Measurements from ENCODE around the gene POLR1A. TPM values are rescaled to one million over a fixed set of nuclear protein-coding genes. Genes with fewer than 3 reads are reported as not detected.
"Not testable (repeated sequence)": the region's sequence is repeated elsewhere in the genome, so short reads cannot be mapped to it uniquely, and the experiment has no call there.

POLR1A gene
- total RNA-seq, 1 donor from 2014 or later, result 67.6 TPM

DNA sequence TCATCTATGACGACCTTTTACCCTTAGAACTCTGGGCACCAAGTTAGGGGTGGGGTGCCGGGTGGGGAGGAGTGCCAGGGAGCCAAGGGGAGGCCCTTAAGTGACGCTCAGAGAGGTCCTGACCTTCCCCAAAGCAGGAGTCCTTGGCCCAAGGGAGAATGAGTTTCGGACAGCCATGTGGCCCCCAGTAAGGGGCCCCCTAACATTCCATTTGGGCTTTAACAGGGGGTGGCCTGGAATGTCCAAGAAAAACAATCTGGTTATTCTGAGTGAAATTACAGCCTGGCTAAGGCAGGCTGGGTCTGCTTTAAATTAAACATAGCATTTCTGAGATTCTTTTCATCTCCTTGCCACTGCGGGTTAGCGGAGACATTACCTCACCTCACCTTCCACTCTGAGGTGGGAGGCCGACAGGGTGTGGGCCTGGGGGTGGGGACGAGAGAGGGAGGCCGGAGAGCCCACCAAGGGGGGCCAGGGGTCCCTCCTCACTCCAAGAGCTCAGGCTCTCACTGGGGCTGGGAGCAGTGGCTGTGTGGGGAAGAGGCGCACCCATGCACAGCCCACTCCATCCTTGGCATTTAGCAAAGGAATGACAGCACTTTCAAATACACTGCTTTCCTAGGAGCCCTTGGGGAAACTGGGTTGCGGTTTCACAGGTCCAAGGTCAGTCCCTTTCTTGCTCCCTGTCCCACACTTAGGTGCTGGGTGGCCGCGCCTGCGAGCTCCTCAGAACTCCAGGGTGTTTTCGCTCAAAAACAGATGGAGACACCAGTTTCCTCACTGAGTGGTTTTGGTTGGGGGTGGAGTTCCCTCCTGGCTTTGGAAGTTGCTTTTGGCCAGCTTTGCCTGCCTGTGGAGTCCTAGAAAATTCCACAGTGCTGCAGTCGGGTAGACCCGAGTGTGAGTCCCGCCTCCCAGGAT, 107.4 kb downstream of the POLR1A start:
- DNase-seq (ENCODE audit: low spot score), result no peak

DNA sequence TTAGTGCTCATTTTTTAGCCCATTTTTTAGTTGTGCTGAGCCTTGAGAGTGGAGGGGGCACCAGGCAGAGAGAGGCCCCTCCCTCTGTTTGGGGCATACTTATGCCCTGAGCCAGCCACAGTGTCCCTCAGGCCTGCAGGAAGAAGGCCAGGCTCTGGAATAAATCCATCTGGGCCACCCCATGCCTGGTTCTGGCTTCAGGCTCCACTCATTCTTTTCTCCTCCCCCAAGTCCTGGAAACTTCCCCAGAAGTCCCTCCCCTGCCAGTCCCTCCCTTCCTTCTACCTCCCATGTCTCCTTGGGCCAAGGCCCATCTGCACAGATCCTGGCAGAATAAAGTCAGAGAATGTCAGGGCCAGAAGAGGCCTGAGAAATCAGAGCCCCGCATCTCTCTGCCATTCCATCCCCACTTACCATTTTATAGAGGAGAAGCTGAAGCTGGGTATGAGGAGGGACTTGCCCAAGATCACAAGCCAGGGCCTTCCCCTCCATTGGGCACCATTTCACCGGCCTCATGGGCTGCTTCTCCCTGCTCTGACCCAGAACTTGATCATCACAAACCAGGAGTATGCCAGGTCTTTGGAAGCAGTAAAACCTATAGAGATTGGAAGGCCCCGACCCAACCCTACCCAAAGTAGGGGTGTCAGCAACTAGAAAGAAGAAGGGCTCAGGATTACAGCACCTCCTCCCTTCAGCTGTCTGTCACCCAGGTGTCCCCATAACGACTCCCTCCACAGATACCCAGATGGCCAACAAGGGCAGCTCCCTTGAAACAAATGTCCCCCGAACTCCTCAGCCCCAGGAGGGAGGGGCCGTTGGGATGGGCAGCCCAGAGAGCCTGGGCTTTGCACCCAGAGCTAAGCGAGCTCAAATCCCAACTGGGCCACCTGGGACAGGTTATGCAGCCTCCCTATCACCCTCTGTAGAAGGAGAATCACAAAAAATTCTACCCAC, 108.4 kb downstream of the POLR1A start:
- DNase-seq (ENCODE audit: low spot score), result peak; percentile 73

DNA sequence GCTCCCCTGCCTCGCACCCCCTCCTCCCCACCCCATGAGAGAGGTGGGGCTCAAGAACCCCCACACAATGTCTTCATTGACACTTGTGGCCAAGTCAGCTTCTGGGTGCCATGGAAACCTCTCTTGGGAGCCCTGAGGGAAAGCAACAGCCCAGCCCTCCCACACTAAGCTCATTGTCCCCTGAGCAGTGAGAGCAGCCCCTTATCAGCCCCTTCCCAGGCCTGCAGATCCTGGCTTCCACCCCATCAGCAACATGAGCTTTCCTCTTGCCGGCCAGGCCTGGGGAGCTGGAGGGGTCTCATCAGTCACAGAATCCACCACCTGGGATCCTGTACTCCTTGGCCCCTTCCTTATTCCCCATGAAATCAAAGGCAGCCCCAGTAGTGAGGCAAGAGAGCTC, 109.1 kb downstream of the POLR1A start:
- DNase-seq (ENCODE audit: low spot score), result no peak

DNA sequence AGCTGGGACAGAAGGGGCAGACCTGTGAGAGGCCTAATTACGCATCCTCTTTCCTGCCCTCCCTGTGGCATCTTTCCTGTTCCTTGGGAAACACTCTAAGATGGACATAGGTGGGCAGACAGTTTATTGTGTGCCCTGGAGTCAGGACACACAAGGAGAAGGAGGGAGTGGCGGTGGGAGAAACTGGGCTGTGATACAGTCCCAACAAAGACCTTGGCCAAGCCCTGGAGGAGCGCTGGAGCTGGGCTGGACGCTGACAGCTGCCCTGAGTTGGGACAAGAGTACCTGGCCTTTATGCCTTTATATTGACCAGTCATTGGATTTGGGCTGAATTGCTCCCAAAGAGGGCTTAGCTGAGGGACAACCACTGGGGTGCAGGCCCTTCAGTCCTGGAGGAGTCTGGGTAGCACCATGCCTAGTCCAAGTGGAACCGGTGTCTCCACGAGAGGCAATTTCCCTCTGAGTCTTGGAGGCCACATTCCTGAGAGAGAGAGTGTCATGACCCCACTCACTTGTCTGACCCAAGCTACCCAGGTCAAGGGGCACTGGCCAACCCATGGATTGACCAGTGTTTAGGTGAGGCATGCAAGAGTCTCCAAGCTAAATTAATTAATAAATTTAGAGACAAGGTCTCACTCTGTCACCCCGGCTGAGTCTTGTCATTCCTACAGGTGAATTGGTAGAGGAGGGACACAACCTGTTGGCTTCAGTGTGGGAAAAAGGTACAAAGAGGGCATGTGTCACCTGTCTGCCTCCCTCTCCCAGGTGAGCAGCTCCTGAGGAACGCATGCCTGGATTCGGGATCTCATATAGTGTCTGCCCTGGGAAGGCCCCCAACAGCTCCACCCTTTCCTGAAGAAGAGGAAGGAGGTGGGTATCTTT, 109.8 kb downstream of the POLR1A start:
- peak; percentile 34 for DNase-seq (ENCODE audit: low spot score)

DNA sequence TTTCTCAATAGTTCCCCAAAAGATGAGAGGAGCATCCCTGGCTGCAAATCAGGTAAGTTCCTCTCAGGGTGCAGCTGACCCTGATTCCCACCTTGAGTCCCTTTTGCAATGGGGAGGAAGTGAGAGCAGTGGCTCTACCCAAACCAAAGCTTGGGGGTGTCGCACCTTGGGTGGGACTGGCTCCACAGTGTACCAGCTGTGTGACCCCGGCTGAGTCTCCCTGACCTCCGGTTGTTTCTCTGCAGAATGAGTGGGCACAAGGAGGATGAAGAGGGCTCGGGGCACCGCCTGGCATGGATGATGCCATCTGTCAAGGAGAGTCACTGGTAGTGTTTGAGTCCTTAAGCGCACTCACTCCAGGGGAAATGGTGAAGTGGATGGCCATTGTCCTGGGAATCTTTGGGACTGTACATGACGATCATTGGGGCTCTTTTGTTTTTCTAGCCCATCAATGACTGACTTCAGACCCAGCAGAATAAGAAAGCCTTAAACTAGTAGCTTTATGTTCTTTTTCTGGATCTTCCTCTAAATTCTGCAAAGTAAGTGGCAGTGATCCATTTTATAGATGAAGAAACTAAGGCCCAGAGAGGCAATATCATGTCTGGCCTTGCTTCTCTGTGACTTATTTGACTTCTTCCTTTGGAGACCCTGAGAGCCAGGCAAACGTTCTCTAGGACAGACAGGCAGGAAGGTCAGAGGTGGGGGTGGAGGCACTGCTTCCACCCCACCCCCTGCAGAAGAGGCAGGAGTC, 110.6 kb downstream of the POLR1A start:
- peak; percentile 30 for DNase-seq (ENCODE audit: low spot score)

DNA sequence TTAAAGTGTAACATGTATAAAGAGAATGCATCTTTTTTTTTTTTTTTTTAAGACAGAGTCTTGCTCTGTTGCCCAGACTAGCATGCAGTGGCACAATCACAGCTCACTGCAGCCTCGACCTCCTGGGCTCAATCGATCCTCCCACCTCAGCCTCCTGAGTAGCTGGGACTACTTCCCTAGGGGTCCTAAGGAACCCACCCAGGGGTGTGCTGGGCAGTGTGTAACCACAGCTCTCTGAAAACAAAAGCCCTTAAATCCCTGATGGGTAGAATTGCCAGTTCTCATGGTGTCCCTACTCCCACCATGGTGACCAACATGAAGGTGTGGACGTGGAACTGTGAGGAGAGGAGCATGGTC, 111.3 kb downstream of the POLR1A start:
- DNase-seq (ENCODE audit: low spot score), result peak; percentile 14

DNA sequence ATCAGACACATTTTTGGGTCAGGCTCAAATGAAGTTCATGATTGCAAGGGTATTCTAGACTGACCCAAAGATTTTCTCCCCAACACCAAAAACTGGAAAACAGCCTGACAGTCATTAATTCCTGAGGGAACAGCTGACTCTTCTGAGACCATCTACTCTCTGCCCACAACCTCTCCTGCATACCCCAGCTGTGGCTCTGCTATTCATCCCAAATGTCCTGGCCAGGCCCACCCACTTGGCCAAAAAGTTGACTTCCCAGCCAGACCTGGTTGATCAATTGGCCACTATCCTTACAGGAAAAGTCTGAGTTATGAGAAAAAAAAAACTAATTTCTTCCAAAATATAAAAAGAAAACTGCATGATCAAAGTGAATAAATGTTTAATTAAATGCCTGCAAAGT, 113.1 kb downstream of the POLR1A start:
- peak; percentile 26 for DNase-seq (ENCODE audit: low spot score)

DNA sequence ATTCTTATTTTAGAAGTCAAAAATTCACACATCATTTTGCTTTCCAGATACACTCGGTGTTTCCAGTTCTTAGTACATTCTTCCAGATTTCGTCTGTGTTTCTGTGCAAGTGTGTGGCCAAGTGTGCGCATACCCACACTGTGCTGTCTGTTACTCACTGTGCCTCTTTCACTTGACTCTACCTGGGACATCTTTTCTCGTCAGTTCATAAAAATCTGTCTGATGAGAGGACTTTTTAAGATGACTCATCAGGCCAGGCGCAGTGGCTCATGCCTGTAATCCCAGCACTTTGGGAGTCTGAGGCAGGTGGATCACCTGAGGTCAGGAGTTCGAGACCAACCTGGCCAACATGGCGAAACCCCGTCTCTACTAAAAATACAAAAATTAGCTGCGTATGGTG, 113.6 kb downstream of the POLR1A start:
- not testable (repeated sequence) for DNase-seq (ENCODE audit: low spot score)

DNA sequence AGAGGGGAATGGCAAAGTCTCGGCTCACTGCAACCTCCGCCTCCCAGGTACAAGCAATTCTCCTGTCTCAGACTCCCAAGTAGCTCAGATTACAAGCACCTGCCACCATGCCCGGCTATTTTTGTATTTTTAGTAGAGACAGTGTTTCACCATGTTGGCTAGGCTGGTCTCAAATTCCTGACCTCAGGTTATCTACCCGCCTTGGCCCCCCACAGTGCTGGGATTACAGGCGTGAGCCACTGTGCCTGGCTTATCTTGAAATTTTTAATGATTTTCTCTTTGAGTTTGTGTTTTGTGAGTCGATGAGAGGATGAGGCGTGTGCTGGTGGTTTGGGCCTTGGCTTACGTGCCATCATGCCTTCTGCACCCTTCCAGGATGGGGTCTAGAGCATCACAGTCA, 115.6 kb downstream of the POLR1A start:
- no peak for DNase-seq (ENCODE audit: low spot score)

DNA sequence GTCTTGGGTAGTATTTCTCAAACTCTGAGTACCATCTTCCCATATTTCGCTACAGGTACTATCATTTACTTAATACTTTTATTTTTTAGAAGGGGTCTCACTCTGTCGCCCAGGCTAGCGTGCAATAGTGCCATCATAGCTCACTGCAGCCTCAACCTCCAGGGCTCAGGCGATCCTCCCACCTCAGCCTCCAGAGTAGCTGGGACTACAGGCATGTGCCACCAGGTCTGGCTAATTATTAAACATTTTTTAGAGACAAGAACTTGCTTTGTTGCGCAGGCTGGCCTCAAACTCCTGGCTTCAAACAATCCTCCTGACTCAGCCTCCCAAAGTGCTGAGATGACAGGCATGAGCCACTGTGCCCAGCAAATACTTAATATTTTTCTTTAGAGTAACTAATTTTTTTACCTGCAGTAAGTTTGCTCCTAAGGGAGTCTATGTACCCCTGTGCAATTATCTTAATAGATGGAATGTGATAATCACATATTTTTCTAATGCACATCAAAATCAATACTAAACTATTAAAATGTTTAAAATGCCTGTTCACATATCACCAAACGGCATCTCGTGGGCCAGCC, 116.3 kb downstream of the POLR1A start:
- DNase-seq (ENCODE audit: low spot score), result no peak

DNA sequence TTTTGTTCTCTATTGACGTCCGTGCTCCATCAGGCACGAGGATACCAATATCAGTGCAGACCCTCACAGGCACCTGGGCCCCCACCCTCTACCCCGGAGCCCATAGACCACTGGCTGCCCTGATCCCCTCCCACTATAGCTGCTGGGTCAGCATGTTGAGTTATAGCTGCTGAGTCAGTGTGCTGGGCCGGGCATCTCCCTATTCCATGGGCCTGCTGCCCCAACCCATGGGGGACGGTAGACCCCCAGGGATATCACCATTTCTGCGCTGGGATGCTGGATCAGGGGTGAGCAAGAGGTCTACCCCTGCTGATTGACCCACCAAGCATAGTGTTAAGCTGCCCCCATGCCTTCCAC, 116.8 kb downstream of the POLR1A start:
- no peak for DNase-seq (ENCODE audit: low spot score)

DNA sequence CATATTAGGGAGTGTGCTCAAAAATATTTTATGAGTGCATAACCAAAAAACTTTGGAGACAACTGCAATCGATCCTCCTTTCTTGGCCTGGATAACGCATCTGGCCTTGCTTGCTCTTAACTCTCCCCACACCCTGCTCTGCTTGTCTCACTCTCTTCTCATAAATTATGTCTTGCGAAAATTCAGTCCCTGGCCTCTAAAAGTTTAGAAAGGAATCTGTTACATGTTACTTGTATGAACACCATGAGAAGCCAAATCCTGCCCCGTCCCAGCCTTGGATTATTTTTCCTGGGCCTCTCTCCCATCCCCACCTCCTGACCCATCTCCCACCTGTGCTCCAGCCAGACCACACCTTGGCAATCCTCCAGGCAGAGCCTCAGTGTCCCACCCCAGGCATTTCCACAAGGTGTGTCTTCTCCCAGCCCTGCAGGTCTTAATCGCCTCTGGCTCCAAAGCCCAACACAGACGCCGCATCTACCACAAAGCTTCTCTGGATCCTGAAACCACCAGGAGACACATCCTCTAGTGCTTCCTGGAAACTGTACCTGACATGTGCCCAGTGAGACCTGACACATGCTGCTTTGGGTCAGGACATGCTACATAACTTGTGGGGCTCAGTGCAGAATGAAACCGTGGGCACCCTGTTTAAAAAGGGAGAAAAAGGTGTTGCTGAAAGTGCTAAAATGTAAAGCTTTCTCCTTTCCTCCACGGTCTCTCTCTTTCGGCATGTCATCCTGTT, 117.3 kb downstream of the POLR1A start:
- no peak for DNase-seq (ENCODE audit: low spot score)

DNA sequence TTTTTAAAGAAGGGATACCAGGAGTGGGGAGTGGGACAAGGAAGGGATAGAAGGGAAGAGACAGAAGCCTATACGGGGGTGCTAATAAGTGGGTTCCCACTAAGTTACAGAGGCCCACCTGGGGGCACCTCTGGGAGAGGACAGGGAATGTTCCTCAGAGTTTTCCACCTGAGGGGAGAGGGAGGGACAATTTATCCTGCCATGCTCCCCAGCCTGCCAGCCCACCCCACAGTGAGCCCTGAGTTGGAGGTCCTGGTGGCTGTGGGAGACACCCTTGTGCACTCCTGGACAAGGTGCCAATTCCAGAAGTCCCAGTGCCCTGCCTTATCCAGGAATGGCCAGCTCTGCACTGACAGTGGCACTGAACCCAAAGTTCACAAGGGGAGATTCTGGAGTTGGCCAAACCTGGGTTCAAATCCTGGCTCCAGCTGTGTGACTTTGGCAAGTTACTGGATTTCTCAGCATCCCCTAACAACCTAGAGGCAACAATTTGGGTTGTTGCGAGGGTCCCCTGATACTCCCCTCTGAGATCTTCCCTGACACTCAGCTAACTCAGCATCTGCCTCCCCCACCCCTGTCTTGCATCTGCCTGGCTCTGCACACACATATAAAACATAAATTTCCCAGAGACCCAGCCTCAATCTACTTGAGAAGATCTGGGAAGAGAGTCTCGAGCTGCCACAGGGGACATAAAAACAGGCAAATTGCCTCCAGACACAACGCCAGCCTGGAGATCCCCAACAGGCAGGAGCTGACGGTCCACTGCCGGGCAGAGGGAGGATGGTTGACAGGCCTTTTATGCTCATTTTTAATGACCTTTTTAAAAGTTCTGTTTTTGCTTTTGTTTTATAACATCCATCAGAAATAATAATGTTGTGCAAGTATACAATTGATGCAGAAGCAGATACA, 118.2 kb downstream of the POLR1A start:
- DNase-seq (ENCODE audit: low spot score), result no peak

DNA sequence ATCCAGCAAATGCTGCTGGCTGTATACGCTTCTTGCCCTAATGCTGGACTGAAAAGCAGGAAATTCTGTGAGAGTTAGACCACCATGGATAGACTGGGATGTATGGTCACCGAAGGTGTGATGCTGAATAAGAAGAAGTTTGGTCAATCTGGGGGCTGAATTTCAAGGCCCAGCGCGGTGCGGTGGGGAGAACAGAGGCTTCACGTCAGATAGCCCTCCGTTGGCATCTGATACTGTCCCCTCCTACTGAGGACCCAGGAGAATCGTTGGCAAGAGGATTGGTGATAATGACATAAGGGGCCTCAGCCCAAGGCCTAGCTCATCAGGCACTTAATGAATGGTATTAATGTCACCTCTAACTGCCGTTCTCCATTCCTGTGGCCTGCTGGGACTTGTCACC, 119.6 kb downstream of the POLR1A start:
- DNase-seq (ENCODE audit: low spot score), result no peak

DNA sequence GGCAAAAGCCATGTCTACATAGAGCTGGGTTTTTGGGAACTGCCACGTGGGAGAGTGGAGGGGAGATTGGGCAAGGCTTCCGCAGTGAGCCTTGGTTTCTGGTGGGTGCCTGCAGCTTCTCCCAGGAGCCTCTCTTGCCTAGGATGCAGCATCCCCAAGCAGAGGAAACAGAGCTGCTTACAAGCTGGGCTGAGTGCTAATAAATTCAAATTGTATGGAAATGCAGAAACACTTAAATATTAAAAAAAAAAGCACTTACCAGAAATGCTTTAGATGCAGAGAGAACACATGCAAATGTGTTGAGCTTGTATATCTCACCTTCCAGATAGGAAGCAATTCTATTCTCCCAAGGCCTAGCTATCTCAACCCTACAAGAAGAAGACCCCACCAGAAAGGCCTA, 120.9 kb downstream of the POLR1A start:
- no peak for DNase-seq (ENCODE audit: low spot score)

DNA sequence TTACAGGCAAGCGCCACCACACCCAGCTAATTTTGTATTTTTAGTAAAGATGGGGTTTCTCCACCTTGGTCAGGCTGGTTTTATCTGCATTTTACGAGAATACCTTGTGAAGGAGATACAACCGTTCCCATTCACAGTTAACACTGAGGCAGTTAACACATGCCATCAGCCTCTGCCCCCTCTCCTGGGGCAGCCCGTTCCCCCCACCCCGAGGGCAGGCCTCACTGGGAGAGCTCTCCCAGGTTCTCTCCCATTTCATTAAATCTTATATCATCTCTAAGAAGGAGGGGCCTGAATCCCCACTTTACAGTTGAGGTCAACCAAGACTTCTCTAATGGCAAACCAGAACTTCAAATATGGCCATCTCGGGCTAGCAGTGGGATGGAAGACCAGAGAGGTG, 121.9 kb downstream of the POLR1A start:
- no peak for DNase-seq (ENCODE audit: low spot score)

DNA sequence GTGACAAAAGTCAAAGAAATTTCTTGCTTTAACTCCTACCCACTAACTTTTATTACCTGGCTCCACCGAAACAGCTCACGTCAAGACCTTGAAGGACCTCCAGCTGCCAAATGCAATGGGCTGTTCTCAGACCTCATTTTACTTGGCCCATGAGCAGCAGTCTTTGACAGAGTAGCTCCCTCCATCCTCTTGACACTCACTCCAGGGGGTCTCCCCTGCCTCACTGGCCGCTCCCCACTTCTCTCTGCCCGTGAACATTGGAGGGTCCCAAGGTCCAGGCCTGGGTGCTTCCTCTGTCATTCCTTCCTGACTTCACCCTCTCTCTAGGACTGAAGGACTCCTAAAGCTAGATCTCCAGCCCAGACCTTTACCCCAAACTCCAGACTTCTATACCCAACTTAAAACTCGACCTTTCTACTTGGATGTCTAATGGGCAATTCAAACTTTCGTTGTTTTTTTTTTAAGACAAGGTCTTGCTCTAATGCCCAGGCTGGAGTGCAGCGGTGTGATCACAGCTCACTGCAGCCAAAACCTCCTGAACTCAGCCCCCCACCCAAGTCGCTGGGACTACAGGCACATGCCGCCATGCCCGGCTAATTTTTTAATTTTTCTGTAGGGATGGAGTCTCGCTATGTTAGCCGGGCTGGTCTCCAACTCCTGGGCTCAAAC, 124.0 kb downstream of the POLR1A start:
- no peak for DNase-seq (ENCODE audit: low spot score)
